ENCODE measurements around the gene SKIC3.

SKIC3 gene

DNA sequence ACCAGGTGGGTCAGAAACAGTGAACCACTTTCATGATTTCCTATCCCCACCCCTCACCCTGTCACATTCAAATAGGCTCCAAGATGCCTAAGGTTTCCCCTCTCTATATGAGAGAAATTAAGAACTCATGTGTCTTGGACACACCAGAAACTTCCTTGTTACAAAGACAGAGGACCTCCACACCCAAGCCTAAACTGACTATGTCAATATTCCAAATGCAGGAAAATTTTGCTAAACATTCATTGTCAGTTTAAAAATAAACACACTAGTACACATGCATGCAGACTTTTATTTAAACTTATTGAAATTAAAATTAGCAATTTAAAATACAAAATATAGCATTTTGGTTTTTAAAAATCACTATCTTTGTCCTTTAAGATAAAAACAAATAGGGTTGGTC is 26.2 kb downstream of the SKIC3 start:
- Histone ChIP-seq H3K9ac (ENCODE audit: low read length) (no peak overlapping the region), H3K27ac (ENCODE audit: low read depth, low read length) (no peak overlapping the region), H2AFZ (ENCODE audit: low read depth, low read length, severe bottlenecking) (no peak overlapping the region), H3K4me2 (ENCODE audit: low read depth, low read length, poor library complexity, severe bottlenecking) (no peak overlapping the region), H3F3A (ENCODE audit: insufficient read depth) (no peaks in the 10 kb centered on the region), H3K79me2 (ENCODE audit: insufficient read depth, low read length) (peaks cover 9% of the 10 kb centered on the region; the same call in 1 of the 2 replicates), H4K20me1 (ENCODE audit: low read depth, low read length) (no peaks in the 10 kb centered on the region; the same call in 1 of the 2 replicates), H3K27me3 (ENCODE audit: low read length) (no peaks in the 10 kb centered on the region), H3K9me3 (ENCODE audit: insufficient read depth, low read length) (no peaks in the 10 kb centered on the region), H3K9me2 (replicated peaks; ENCODE audit: insufficient read depth, low read length) (no peaks in the 10 kb centered on the region), H3K4me3 (ENCODE audit: insufficient read depth, low read length, poor library complexity, severe bottlenecking) (no peak overlapping the region), H3K36me3 (ENCODE audit: low read length) (peaks cover 60% of the 10 kb centered on the region)
- no peak for TF ChIP-seq EZH2phosphoT487 (conservative IDR thresholded peaks at IDR 0.05; ENCODE audit: low read length)
- TF ChIP-seq, protein P1, sequence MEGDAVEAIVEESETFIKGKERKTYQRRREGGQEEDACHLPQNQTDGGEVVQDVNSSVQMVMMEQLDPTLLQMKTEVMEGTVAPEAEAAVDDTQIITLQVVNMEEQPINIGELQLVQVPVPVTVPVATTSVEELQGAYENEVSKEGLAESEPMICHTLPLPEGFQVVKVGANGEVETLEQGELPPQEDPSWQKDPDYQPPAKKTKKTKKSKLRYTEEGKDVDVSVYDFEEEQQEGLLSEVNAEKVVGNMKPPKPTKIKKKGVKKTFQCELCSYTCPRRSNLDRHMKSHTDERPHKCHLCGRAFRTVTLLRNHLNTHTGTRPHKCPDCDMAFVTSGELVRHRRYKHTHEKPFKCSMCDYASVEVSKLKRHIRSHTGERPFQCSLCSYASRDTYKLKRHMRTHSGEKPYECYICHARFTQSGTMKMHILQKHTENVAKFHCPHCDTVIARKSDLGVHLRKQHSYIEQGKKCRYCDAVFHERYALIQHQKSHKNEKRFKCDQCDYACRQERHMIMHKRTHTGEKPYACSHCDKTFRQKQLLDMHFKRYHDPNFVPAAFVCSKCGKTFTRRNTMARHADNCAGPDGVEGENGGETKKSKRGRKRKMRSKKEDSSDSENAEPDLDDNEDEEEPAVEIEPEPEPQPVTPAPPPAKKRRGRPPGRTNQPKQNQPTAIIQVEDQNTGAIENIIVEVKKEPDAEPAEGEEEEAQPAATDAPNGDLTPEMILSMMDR (IDR thresholded peaks at IDR 0.05; ENCODE audit: insufficient read depth, low read length, poor library complexity, severe bottlenecking), result no peak

DNA sequence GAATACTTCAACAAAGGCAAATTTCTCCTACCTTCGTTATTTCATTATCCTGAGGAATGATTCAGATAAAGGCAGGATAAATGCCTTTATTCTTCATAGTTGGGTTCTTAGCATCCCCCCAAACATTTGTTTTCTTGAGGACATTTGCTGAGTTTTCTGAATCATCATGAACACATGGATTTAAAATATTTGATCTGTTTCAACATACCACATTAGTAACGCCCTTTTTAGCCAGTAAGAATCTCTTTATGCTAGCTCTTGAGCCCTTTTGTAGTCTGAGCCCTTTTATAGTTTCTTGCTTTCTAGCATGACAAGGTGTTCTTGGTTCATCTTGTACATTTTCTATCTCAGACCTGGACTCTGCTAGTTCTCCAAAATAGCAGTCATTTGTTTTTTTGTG is 27.9 kb downstream of the SKIC3 start:
- H3F3A ChIP-seq (ENCODE audit: insufficient read depth), result no peaks in the 10 kb centered on the region
- TF ChIP-seq, protein P1 (IDR thresholded peaks at IDR 0.05; ENCODE audit: insufficient read depth, low read length, poor library complexity, severe bottlenecking), result no peak
- no peak for TF ChIP-seq EZH2phosphoT487 (conservative IDR thresholded peaks at IDR 0.05; ENCODE audit: low read length)
- peaks cover 72% of the 10 kb centered on the region for H3K36me3 ChIP-seq (ENCODE audit: low read length)
- H3K4me3 ChIP-seq (ENCODE audit: insufficient read depth, low read length, poor library complexity, severe bottlenecking), result no peak overlapping the region
- H4K20me1 ChIP-seq (ENCODE audit: low read depth, low read length), result no peaks in the 10 kb centered on the region; the same call in 1 of the 2 replicates
- H3K9me3 ChIP-seq (ENCODE audit: insufficient read depth, low read length), result no peaks in the 10 kb centered on the region
- H3K4me2 ChIP-seq (ENCODE audit: low read depth, low read length, poor library complexity, severe bottlenecking), result no peak overlapping the region
- H3K27ac ChIP-seq (ENCODE audit: low read depth, low read length), result no peak overlapping the region
- H3K9ac ChIP-seq (ENCODE audit: low read length), result no peak overlapping the region
- no peak overlapping the region for H2AFZ ChIP-seq (ENCODE audit: low read depth, low read length, severe bottlenecking)
- H3K27me3 ChIP-seq (ENCODE audit: low read length), result no peaks in the 10 kb centered on the region
- no peaks in the 10 kb centered on the region for H3K9me2 ChIP-seq (replicated peaks; ENCODE audit: insufficient read depth, low read length)
- peaks cover 5% of the 10 kb centered on the region; the same call in 1 of the 2 replicates for H3K79me2 ChIP-seq (ENCODE audit: insufficient read depth, low read length)

DNA sequence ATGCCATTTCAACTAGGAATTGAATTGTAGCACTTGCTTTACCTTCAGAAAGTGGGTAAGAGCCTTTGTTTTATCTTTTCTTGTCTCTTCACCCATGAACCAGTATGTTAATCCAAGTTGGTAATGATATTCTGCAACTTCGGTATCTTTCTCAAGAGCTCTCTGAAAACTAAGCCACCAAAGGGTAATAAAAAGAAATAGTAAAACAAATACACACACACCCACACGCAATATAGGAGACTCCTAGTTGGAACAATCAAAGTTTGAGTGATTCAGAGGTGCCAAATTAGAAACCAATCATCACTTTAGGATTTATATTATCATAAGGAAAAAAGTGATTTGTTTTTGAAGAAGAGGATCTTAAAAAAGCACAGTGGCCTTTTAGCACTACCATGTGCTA is 30.4 kb downstream of the SKIC3 start:
- H3K79me2 ChIP-seq (ENCODE audit: insufficient read depth, low read length), result no peaks in the 10 kb centered on the region

More for the DNA sequence above, 30.4 kb downstream of the SKIC3 start:
- Histone ChIP-seq H3K4me3 (ENCODE audit: insufficient read depth, low read length, poor library complexity, severe bottlenecking) (no peak overlapping the region), H3K36me3 (ENCODE audit: low read length) (peaks cover 81% of the 10 kb centered on the region), H3K9me2 (replicated peaks; ENCODE audit: insufficient read depth, low read length) (no peaks in the 10 kb centered on the region), H3K27me3 (ENCODE audit: low read length) (no peaks in the 10 kb centered on the region), H3K9ac (ENCODE audit: low read length) (no peak overlapping the region), H4K20me1 (ENCODE audit: low read depth, low read length) (no peaks in the 10 kb centered on the region), H3K9me3 (ENCODE audit: insufficient read depth, low read length) (no peaks in the 10 kb centered on the region), H3K27ac (ENCODE audit: low read depth, low read length) (no peak overlapping the region), H3K4me2 (ENCODE audit: low read depth, low read length, poor library complexity, severe bottlenecking) (no peak overlapping the region), H3F3A (ENCODE audit: insufficient read depth) (no peaks in the 10 kb centered on the region), H2AFZ (ENCODE audit: low read depth, low read length, severe bottlenecking) (no peak overlapping the region)
- TF ChIP-seq, protein P1 (IDR thresholded peaks at IDR 0.05; ENCODE audit: insufficient read depth, low read length, poor library complexity, severe bottlenecking), result no peak
- no peak for TF ChIP-seq EZH2phosphoT487 (conservative IDR thresholded peaks at IDR 0.05; ENCODE audit: low read length)
